ENCODE results near the gene CDK10.
"Not testable (repeated sequence)": the region's sequence is repeated elsewhere in the genome, so short reads cannot be mapped to it uniquely, and the experiment has no call there.

CDK10 gene, protein sequence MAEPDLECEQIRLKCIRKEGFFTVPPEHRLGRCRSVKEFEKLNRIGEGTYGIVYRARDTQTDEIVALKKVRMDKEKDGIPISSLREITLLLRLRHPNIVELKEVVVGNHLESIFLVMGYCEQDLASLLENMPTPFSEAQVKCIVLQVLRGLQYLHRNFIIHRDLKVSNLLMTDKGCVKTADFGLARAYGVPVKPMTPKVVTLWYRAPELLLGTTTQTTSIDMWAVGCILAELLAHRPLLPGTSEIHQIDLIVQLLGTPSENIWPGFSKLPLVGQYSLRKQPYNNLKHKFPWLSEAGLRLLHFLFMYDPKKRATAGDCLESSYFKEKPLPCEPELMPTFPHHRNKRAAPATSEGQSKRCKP

GRCh38 chr16:89686520-89687091 is at the start of gene CDK10:
CDK10 (plus strand) TSS chr16:89686689; CDS start chr16:89686711, 22 bp downstream.
- FAIRE-seq, result no peak

GRCh38 chr16:89637379-89637778 is 49.1 kb upstream of the CDK10 start:
- FAIRE-seq, result no peak

DNA sequence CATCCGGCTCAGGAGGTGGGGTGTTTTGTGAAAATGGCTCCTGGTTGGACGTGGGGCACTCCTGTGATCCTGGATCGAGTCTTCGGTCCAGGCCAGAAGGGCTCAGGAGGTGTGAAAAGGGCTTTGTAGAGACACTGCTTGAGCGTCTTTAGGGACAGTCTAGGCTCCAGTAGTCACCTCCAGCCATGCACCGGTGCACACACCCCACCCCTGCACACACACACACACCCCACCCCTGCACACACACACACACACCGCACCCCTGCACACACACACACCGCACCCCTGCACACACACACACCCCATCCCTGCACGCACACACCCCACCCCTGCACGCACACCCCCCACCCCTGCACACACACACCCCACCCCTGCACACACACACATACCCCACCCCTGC is 48.0 kb upstream of the CDK10 start:
- FAIRE-seq, result no peak

DNA sequence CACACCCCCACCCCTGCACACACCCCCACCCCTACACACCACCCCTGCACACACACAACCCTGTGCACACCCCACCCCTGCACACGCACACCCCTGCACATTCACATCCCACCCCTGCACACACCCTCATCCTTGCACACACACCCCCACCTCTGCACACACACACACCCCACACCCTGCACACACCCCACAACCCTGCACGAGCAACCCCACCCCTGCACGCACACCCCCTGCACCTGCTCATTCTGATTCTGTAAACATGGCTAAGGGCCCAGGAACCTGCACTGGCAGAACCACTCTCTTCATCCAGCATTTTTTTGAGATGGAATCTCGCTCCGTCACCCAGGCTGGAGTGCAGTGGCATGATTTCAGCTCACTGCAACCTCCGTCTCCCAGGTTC is 47.1 kb upstream of the CDK10 start:
- FAIRE-seq, result no peak

DNA sequence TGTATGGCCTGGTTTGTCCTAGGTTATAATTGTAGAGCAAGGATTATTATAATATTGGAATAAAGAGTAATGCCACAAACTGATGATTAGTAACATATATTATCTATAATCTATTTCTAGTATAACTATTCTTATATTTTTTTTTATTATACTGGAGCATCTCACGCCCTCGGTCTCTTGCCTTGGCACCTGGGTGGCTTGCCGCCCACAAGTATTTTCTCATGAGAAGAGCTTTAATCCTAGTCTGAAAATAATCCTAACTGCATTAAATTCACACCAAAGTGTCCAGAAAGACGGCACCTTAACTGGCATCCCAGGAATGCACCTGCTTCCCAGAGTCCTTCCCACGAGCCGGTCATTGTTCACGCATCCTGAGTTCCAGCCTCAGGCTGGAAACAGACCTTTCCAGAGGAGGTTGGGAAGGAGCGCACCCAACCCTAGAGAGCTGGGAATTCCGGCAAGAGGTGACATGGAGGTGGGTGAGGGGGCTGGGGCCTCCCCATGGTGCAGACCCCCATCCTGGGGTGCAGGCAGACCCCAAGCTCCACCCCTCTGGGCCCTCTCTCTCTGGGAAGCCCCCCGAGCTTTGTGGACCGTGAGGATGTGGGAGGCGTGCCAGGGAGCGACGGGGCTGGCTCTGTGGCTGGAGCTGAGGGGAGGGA is 44.9 kb upstream of the CDK10 start:
- FAIRE-seq, result no peak

- FAIRE-seq, result no peak
Observed at GRCh38 chr16:89642574-89642973, 43.9 kb upstream of the CDK10 start.

- no peak for FAIRE-seq
Observed at GRCh38 chr16:89643769-89644300, 42.7 kb upstream of the CDK10 start.

- FAIRE-seq, result no peak
Observed at GRCh38 chr16:89645122-89645521, 41.4 kb upstream of the CDK10 start.

- no peak for FAIRE-seq
Observed at GRCh38 chr16:89646270-89646669, 40.2 kb upstream of the CDK10 start.

GRCh38 chr16:89646906-89647305 is 39.6 kb upstream of the CDK10 start:
- FAIRE-seq, result no peak

DNA sequence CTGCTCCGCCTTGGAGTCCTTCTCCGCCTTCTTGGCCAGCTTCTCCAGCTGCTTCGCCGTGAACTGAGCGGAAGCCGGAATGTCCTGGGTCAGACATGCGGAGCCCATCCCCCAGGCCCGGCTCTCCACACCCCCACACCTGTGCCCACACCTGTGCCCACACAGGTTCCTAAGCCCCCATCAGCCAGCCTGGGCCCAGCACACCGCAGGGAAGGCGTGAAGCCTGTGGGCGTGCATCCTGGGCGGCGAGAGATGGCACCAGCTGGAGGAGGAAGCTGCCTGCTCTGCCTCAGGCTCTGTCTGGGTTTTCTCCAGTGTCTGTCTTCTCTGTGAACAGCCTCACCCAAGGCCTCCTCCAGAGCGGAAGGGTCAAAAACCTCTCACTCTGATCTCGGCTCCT is 34.9 kb upstream of the CDK10 start:
- no peak for FAIRE-seq

DNA sequence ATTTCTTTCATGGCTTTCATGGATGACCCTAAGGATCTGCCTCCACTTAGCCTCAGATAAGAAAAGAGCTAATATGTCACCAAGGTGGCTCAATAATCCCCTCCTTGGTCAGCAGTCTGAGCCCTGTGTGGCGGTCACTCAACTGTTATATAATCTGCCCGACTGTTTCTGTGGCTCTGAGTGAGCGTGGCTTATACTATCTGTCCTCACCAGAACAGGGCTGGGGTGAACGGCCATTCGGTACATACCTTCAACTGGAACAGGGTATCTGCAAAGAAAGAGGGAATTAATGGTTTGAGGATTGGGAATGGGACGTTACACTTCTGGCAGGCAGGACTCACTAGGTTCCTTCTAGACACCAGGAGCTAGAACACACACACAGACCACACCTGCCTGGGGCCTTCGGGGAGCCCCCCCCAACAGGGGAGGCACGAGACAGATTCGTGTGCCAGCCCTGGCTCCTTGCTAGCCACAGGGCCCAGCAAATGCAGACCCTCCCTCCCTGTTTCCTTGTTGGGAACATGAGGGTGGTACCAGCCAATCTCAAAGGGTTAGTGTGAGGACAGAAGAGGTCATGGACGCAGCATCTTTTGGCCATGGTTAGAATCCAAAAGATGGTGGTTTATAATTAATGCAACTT is 32.7 kb upstream of the CDK10 start:
- no peak for FAIRE-seq

DNA sequence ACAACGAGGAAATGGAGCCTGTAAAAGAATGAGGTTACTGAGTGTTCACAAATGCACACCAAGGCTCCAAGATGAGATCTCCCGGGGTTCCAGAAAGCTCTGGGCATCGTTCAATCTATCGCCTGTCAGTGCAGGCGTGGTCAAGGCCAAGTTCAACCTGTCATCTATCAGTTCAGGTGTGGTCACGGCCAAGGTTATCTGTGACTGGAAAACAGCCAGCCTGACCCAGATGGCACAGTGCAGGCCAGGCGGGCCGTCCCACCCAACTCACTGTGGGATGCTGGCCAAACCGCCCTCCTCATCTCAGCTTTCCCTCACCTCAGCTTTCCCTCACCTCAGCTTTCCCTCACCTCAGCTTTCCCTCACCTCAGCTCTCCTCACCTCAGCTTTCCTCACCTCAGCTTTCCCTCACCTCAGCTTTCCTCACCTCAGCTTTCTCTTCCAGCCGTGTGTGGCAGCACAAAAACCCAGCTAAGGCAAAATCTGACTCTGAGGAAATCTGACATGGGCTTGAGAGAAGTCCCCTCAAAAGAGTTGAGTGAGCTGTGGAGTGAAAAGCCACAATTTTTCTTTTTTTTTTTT is 31.3 kb upstream of the CDK10 start:
- no peak for FAIRE-seq

- FAIRE-seq, result no peak
Observed at GRCh38 chr16:89656435-89657121, 29.9 kb upstream of the CDK10 start.

DNA sequence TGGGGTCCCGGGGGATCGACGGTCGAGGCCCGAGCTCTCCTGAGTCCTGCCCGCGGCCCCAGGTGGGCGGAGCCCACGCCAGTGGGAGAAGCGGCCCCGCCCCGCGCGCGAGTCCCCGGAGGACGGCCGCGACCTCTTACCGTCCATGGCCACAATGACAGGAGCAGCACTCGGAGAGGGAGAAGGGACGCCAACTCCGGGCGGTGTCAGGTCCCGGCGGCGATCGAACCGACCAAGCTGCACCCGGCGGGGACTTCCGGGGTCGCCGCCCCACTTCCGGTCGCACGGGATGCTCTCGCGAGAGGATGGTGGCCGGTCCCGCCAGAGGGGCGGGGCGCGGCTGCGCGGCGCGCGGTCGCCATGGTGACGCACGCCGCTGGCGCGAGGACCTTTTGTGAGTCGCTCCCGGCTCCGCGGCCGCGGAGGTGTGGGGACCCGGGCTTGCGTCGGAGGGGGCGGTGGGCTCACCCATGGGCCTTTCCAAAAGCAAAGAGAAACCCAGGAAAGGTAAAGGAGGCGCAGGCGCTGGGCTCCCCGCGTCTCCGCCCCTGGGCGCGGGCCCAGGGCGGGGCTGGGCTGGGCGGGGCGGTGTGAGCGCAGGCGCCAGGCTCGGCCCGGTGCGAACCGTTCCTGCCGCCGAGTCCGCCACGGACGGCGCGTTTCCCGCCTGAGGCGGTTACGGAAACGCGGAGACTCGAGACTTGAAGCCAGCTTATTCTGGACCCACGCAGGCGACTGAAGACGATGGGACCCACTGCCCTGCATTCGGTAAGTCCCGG is 28.9 kb upstream of the CDK10 start, which contains the start of the genes CHMP1A and SPATA33:
Gene CHMP1A, minus strand, starts transcription at position 267 of the 779 bp plus-strand sequence. Its CDS starts 120 bp downstream, at position 147.
Gene SPATA33, plus strand, starts transcription at position 395 of the 779 bp plus-strand sequence. Its CDS starts 76 bp downstream, at position 471.
- no peak for FAIRE-seq

GRCh38 chr16:89658221-89658879 is 28.1 kb upstream of the CDK10 start:
- FAIRE-seq, result no peak

DNA sequence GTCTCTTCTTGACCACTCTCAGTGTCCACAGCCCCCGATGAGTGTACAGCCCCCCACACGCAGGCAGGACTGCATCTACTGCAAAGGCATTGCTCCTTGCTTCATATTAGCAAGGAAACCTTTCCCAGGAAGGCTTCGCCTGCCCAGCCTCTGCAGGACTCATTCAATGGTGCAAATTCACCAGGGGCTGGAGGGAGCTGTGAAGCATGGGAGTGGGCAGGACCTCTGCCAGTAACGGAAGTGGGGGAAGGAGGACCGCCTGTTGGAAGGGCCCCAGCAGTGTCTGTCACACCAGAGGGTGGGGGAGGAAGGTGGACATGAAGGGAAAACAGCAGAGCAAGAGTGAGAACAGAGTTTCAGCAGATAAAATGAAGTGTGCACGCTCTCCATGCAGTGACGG is 26.3 kb upstream of the CDK10 start:
- no peak for FAIRE-seq

DNA sequence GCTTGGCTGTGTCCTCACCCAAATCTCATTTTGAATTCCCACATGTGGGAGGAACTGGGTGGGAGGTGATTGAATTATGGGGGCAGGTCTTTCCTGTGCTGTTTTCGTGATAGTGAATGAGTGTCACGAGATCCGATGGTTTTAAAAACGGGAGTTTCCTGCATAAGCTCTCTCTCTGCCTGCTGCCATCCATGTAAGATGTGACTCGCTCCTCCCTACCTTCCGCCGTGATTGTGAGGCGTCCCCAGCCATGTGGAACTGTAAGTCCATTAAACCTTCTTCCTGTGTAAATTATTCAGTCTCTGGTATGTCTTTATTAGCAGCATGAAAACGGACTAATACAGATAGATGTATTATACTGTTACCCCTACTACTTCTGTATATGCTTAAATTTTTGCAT is 25.3 kb upstream of the CDK10 start:
- no peak for FAIRE-seq

GRCh38 chr16:89664238-89664637 is 22.3 kb upstream of the CDK10 start:
- FAIRE-seq, result not testable (repeated sequence)

GRCh38 chr16:89667000-89667399 is 19.5 kb upstream of the CDK10 start:
- not testable (repeated sequence) for FAIRE-seq

- no peak for FAIRE-seq
Observed at GRCh38 chr16:89667633-89668032, 18.9 kb upstream of the CDK10 start.
